Smooth muscle cell (in vitro differentiated cells): ENCODE results near the gene NOS2. TPM values are rescaled to one million over a fixed set of nuclear protein-coding genes. Genes with fewer than 3 reads are reported as not detected.
"Not testable (repeated sequence)": the region's sequence is repeated elsewhere in the genome, so short reads cannot be mapped to it uniquely, and the experiment has no call there.

Experiments used
- DNase-seq: peaks from one replicate; lab custom pipeline; 2025; ENCODE audit not compliant: unreplicated experiment; lab: John Stamatoyannopoulos, UW
- H2AFZ ChIP-seq: fragments of 200-600 bp; sonication (generic); 2 replicates; pipeline ENCODE4 v1.6.0; 2016; ENCODE audit warnings: antibody characterized with exemption, low read depth, mild to moderate bottlenecking
- H3F3A ChIP-seq: fragments of 200-600 bp; sonication (generic); 2 replicates; pipeline ENCODE4 v1.6.0; 2017; ENCODE audit warnings: antibody characterized with exemption, low read depth
- H3K27ac ChIP-seq: fragments of 200-600 bp; sonication (generic); 2 replicates; pipeline ENCODE4 v1.5.1; 2016; ENCODE audit warnings: low read depth, mild to moderate bottlenecking
- H3K27me3 ChIP-seq: fragments of 200-600 bp; sonication (generic); 2 replicates; pipeline ENCODE4 v1.6.1; 2016; ENCODE audit warnings: low read depth, mild to moderate bottlenecking
- H3K36me3 ChIP-seq: fragments of 200-600 bp; sonication (generic); 2 replicates; pipeline ENCODE4 v1.5.1; 2016; ENCODE audit warnings: low read depth
- H3K4me1 ChIP-seq: fragments of 200-600 bp; sonication (generic); 2 replicates; pipeline ENCODE4 v1.5.1; 2016; ENCODE audit warnings: low read depth
- H3K4me2 ChIP-seq: fragments of 200-600 bp; sonication (generic); 2 replicates; pipeline ENCODE4 v1.6.0; 2016; ENCODE audit warnings: mild to moderate bottlenecking
- H3K4me3 ChIP-seq: fragments of 200-600 bp; sonication (generic); 2 replicates; pipeline ENCODE4 v1.5.1; 2016; ENCODE audit warnings: mild to moderate bottlenecking
- H3K79me2 ChIP-seq: fragments of 200-600 bp; sonication (generic); 2 replicates; pipeline ENCODE4 v1.6.0; 2016; ENCODE audit warnings: low read depth, mild to moderate bottlenecking
- H3K9ac ChIP-seq: fragments of 200-600 bp; sonication (generic); 2 replicates; pipeline ENCODE4 v1.6.0; 2016; ENCODE audit warnings: low read depth
- H3K9me3 ChIP-seq: fragments of 200-600 bp; sonication (generic); replicated peaks from 2 replicates; pipeline ENCODE4 v1.5.1; 2016; ENCODE audit warnings: low read depth
- H4K20me1 ChIP-seq: fragments of 200-600 bp; sonication (generic); 2 replicates; pipeline ENCODE4 v1.6.0; 2016; ENCODE audit warnings: low read depth
- WGBS: methylation state at CpG from one replicate; pipeline ENCODE4 v1.1.7; 2016; ENCODE audit warnings: low lambda C conversion rate; 5-methylcytosine and 5-hydroxymethylcytosine counted together
- polyA plus RNA-seq: library from polyadenylated mRNA; unstranded; fragments of >200 nt; fragmentation: Nextera tagmentation; extraction: Ambion mirVana; gene quantifications from 2 replicates; pipeline ENCODE4 v1.2.1, GENCODE V29; 2016
- total RNA-seq: library from RNA; depleted of rRNA; stranded (reverse); fragments of >200 nt; gene quantifications from 2 replicates; pipeline ENCODE4 v1.2.3, GENCODE V29; 2014
- TF ChIP-seq, protein P1 (sequence below): fragments of 200-600 bp; sonication (generic); IDR thresholded peaks from 2 replicates; pipeline ENCODE4 v1.5.1; 2017; ENCODE audit warnings: borderline replicate concordance, mild to moderate bottlenecking, antibody characterized with exemption; ENCODE audit not compliant: insufficient read depth, poor library complexity, severe bottlenecking

NOS2 gene
- total and polyA plus RNA-seq, 2 experiments from 2014 or later = 0.16 TPM; not detected in 1

DNA sequence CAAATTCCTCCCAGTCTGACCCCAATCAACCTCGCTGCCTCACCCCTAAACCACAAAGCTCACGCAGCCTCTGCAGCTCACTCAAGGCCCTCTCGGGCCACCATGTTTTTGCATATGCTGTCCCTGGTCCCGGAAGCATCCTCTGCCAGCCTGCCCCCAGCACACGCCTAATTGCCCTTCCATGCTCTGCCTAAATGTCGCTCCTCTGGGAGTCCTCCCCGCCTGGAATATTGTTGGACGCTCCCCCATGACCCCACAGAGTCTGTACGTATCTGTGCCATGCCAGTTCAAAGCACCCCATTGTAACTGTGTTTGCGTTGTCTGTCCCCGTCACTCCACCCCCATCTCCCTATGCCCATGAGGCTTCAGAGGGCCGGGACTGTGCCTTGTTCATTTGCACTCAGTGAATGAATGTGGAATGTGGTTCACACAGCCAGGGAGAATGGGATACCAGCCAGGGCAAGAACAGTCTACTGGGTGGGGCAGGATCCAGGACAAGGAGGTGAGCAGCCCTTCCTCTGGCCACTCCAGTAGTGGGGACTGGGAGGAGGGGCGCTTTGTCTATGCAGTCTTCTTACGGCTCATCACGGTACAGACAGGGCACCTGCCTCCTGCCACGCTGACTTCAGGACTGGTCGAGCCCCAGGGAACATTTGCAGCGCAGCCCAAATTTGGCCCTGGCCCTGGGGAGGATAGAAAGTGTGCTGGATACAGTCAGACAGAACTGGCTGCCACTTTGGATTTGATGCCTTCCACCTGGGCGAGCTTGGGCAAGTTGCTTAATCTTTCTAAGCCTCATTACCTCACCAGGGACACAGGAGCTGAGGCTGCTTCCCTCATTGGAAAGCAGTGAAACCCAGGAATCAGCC, 48.5 kb downstream of the NOS2 start:
- Histone ChIP-seq H3K27me3 (no peaks in the 10 kb centered on the region), H3K36me3 (no peaks in the 10 kb centered on the region), H3K9ac (no peak overlapping the region), H3K4me1 (no peaks in the 10 kb centered on the region), H3K9me3 (no peaks in the 10 kb centered on the region), H2AFZ (no peak overlapping the region), H3K27ac (no peak overlapping the region), H3K79me2 (no peaks in the 10 kb centered on the region), H3K4me2 (no peak overlapping the region), H3K4me3 (no peak overlapping the region), H3F3A (no peaks in the 10 kb centered on the region), H4K20me1 (no peaks in the 10 kb centered on the region)
- no peak for DNase-seq
- TF ChIP-seq, protein P1, sequence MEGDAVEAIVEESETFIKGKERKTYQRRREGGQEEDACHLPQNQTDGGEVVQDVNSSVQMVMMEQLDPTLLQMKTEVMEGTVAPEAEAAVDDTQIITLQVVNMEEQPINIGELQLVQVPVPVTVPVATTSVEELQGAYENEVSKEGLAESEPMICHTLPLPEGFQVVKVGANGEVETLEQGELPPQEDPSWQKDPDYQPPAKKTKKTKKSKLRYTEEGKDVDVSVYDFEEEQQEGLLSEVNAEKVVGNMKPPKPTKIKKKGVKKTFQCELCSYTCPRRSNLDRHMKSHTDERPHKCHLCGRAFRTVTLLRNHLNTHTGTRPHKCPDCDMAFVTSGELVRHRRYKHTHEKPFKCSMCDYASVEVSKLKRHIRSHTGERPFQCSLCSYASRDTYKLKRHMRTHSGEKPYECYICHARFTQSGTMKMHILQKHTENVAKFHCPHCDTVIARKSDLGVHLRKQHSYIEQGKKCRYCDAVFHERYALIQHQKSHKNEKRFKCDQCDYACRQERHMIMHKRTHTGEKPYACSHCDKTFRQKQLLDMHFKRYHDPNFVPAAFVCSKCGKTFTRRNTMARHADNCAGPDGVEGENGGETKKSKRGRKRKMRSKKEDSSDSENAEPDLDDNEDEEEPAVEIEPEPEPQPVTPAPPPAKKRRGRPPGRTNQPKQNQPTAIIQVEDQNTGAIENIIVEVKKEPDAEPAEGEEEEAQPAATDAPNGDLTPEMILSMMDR = no peak
- WGBS = 92% methylated on average over 19 of the region's 19 CpGs

DNA sequence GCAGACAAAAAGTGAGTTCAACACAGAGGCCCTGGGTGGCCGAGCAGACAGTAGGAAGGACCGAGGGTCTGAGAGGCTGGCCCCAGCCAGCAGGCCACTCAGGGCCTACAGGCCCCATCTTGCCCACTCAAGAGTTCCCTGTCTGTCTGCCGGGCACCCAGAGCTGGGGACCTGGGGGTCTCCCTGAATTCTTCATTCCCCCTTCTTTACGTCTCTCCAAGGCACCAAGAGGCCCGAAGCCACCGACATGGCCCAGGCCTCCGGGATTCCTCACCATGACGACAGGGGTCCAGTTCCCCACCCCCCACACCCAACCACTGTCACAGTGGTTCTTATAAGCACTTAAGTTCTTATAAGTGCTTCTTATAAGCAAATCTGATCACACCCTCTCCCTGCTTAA, 49.2 kb downstream of the NOS2 start:
- no peak overlapping the region for H3K27ac ChIP-seq
- H4K20me1 ChIP-seq = no peaks in the 10 kb centered on the region
- H3K79me2 ChIP-seq = no peaks in the 10 kb centered on the region
- no peak overlapping the region for H3K4me3 ChIP-seq
- WGBS = 82% methylated on average over 8 of the region's 8 CpGs
- H3F3A ChIP-seq = no peaks in the 10 kb centered on the region
- H3K9ac ChIP-seq = no peak overlapping the region
- no peak overlapping the region for H2AFZ ChIP-seq
- DNase-seq = no peak
- no peaks in the 10 kb centered on the region for H3K9me3 ChIP-seq
- no peaks in the 10 kb centered on the region for H3K36me3 ChIP-seq
- TF ChIP-seq, protein P1 = no peak
- H3K27me3 ChIP-seq = no peaks in the 10 kb centered on the region
- H3K4me2 ChIP-seq = no peak overlapping the region
- H3K4me1 ChIP-seq = no peaks in the 10 kb centered on the region

DNA sequence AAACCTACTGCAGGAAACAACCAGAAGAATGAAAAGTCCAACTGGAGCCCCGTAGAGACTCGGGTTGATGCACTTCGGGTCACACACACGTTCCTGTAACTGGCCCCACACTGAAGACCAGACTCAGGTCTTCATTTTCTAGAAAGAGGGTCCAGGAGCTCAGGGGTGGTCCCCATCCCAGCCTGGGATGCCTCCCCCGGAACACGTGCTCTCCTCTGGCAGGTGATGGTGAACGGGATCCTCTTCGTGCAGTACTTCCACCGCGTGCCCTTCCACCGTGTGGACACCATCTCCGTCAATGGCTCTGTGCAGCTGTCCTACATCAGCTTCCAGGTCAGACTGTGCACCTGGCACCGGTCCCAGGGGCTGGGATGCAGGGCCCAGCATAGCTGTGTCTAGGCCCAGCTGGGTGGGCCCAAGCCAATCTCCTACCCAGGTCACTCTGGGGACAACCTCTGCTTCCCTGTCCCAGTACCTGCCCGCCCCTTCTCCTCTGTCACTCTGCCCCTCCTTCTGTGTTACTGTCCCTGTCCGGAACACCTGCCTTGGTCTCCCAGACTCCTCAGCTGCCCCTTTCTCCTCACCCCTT, 50.7 kb downstream of the NOS2 start:
- not testable (repeated sequence) for H3K27ac ChIP-seq, H3K4me1 ChIP-seq, H3F3A ChIP-seq, H3K4me2 ChIP-seq, DNase-seq, H2AFZ ChIP-seq, H3K36me3 ChIP-seq, H4K20me1 ChIP-seq, H3K9me3 ChIP-seq, H3K27me3 ChIP-seq, H3K79me2 ChIP-seq, H3K9ac ChIP-seq, H3K4me3 ChIP-seq
- 96% methylated on average over 15 of the region's 15 CpGs for WGBS

DNA sequence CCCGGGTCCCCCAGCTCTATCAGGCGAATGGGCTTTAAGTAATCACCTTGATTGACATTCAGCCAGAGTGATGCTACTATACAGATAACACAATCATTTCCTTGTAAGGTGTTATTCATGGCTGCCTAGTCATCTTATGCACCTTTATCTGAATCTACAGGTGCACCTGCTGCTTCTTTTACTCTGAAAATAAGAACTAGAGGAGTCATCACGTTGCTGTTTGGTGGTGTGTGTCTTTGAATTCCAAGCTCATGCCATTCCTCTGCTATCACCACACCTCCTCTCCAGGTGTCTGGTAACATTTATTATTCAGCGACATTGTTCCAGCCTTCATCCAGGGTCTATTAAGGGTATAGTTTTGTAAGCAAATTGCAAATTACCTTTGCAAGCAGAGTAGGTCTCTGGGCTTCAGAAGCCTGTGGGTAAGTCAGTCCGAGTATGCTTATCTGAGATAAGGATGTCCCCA, 51.9 kb downstream of the NOS2 start:
- Histone ChIP-seq H3F3A (no peaks in the 10 kb centered on the region), H3K9me3 (no peaks in the 10 kb centered on the region), H3K79me2 (no peaks in the 10 kb centered on the region), H3K4me3 (no peak overlapping the region), H4K20me1 (no peaks in the 10 kb centered on the region), H3K27ac (no peak overlapping the region), H3K36me3 (no peaks in the 10 kb centered on the region), H3K4me2 (no peak overlapping the region), H3K4me1 (no peaks in the 10 kb centered on the region), H3K27me3 (no peaks in the 10 kb centered on the region), H2AFZ (no peak overlapping the region), H3K9ac (no peak overlapping the region)
- TF ChIP-seq, protein P1 = no peak
- 73% methylated on average over 5 of the region's 5 CpGs for WGBS
- no peak for DNase-seq
